Right ventricle myocardium superior (tissue), 1 donor: ENCODE data around the gene AQP6. TPM values are rescaled to one million over a fixed set of nuclear protein-coding genes. Genes with fewer than 3 reads are reported as not detected.

Experiments used
- ATAC-seq: fragments of 200-7000 bp; cut with Tn5 transposase; one replicate; pipeline ENCODE4 v1.9.1; 2020; ENCODE audit warnings: mild to moderate bottlenecking; ENCODE audit not compliant: poor library complexity
- DNase-seq: peaks from one replicate; pipeline ENCODE4 v3.0.0-alpha.2; 2020
- intact Hi-C: fragments of 100-400 bp; cut with DNase I; formaldehyde crosslinking; loops from one replicate; pipeline ENCODE4 v1.11.2; 2022
- total RNA-seq: library from RNA; stranded (reverse); fragmentation: NEBNext Ultra II Directional; extraction: Animal tissue kit (Norgen Biotek cat#: 25700); gene quantifications from one replicate; pipeline ENCODE4 v1.2.1, GENCODE V29; 2021
- donor health status: DM: no; HTN: yes; CAD: no; lungs with severe emphysema.

AQP6 gene
- total RNA-seq, 1 donor from 2014 or later, result not detected

DNA sequence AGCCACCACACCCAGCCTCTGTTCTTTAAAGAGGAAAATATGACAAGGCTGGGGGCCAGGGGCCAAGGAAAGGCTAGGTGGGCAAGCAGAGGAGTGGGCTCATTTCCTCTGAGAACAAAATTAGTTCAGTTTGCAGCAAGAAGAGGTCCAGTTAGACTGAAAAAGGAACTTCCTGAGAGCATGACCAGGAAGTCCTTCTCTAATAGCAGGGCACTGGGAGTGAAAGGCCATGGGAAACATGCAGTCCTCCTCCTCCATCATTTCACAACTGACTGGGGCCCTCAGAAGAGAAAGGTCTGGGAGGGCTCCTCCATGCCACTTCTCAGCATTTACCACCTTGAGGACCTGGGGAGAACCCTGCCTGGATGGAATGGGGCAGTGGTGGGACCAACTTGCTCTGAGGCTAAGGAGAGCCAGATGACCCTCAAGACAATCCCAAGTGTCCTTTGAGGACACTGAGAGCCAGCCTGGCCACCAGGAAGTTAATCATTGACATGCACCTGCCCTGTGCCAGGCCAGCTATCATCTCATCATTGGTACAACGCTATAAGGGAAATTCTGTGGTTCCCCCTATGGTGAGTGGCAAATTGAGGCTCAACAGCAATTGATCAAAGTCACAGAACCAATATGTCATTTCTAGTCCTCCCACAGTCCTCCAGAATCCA lies 20.2 kb upstream of the AQP6 start:
- no peak for ATAC-seq
- no peak for DNase-seq
- intact Hi-C loops, result no loop called here

DNA sequence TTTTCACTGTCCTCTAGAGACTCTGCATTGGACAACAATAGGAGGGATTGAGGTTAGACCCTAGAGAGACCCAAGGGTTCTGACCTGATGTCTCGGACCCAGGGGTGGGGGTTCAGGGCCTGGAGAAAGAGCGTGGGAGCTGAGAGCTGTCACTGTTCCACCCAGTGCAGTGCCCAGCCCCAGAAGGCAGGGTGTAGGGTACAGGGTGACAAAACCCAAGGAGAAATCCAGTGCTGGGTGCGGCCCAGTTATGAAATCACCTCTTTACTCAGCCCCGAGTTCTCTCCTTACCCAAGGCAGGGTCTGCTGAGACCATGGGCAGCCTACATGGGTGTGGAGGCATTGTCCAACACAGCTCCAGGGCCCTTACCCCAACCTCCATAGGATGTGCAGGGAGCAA lies 19.6 kb upstream of the AQP6 start:
- DNase-seq (no peak), ATAC-seq (no peak)
- intact Hi-C loops, result no loop called here

DNA sequence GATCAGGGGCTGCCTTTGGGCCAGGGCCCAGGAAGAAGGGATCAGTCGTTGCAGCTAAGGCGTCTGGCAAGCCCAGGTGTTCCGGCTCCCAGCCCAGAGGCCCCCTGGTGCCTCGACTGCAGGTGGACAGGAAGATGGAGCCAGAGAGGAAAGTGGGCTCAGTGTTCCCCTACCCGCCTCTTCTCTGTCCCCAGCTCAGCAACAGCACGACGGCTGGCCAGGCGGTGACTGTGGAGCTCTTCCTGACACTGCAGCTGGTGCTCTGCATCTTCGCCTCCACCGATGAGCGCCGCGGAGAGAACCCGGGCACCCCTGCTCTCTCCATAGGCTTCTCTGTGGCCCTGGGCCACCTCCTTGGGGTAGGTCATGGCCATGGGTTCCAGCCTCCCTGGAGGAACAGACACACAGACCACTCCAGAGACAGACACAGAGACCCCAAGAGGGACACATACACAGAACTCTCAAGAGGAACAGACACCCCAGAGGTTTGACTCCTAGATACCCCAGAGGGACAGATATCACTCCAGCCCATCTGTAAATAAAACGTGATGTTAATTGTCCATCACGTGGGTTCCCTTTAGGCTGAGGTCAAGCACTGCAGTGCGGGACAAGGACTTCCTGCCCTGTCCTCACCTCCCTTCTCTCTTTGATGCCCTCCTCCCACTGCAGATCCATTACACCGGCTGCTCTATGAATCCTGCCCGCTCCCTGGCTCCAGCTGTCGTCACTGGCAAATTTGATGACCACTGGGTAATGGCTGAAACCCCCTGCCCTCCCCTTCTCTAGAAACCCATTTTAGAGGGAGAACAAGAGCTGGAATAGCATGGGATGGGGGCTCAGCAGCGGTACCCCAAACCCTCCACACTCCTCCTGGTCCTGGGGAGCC lies 18.5 kb upstream of the AQP6 start:
- intact Hi-C loops, result no loop called here
- no peak for DNase-seq
- no peak for ATAC-seq

DNA sequence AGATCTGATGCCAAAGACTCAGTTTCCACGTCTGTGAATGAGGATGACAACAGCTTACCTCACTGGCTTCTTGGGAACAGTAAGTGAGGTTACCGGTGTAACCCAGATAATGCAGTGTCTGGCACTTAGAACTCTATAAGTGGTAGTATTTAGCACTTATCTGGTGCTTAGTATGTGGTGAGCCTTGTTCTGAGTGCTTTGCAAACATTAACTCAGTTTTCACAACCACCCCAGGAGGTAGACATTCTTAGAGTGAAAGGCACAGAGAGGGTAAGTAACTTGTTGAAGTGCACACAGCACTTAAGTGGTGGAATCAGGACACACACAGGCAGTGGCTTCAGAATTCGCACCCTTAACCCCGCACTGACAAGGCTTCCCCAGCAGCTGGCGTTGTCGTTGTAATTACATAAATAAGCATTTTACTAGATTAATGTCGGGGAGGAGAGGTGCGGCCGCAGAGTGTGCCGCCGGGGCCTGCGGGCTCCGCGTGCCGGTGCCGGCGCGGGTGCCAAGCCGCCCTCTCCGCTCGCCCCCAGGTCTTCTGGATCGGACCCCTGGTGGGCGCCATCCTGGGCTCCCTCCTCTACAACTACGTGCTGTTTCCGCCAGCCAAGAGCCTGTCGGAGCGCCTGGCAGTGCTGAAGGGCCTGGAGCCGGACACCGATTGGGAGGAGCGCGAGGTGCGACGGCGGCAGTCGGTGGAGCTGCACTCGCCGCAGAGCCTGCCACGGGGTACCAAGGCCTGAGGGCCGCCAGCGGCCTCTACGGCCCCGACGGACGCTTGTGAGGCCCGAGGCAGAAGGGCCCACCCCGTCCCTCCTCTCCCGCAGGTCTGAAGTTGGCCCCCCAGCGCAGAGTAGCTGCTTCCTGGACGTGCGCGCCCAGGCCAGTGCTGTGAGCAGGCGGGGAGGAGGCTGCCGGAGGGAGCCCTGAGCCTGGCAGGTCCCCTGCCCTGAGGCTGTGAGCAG lies 17.6 kb upstream of the AQP6 start:
- ATAC-seq, result peak; percentile 28
- intact Hi-C loops, result no loop called here
- DNase-seq, result no peak

DNA sequence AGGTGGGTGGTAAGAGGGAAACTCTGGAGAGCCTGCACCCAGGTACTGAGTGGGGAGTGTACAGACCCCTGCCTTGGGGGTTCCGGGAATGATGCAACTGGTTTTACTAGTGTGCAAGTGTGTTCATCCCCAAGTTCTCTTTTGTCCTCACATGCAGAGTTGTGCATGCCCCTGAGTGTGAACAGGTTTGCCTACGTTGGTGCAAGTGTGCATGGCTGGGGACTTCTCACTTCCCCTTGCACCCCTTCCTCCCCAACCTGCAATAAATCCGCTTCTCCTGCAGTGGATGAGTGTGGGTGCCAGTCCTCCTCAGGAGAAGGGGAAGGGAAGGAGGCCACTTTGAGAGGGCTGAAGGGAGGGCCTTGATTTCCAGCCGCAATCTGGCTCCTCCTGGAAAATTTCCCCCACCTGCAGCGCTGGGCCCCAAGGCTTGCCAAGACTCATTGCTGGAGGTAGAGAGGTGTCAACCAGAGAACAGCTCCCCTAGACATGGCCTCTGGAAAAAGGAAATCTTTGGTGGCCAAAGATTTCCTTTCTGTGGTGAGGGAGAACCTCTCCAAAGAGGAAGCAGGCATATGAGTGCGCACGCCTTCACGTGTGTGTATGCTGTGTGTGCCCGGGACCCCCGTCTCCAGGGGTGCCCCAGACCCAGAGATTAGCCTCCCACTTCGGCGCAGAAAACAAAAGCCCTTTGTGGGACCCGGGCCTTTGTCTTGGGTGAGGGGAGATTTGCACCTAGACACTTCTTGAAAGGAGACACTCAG lies 16.7 kb upstream of the AQP6 start:
- intact Hi-C loops, result no loop called here
- ATAC-seq, result no peak
- no peak for DNase-seq

DNA sequence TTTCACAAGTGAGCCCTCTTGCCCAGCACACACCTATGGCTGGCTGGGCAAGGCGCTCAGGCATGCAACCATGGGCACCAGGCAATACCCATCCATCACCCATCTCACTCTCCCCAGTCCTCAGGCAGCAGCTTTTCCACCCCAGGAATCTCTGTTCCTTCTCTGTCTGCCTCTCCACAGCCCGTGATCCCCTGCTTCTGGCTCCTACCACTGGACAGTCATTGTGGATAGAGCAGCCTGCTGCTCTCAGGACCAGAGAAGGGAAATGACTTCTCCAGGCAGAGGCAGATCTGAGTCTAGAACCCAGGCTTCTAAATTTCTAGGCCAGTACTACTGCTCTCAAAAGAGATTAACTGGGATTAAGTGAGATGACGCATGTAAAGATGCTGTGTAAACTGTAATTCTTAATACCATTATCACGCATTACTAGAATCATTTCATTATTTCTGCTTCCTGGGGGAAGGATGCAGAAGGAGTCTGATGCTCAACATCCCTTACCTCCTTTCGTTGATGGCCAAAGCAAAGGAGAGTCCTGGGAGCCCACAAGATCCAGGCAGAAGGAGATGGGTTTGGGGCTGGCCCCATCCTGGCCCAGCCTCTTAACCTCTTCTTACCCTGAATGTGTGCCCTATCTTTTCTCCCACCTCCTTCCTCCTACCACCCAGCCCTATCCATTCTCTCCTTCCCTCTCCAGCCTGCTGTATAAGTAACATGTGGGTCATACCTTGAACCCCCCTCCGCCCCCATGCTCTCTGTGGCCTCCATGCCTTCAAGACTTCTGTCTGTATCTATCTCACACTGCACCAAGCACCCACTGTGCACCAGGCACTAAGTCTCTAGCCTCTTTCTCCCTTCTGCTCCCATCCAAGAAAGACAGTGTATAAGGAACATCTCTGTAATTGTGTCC lies 15.8 kb upstream of the AQP6 start:
- intact Hi-C loops, result no loop called here
- ATAC-seq (no peak), DNase-seq (no peak)

DNA sequence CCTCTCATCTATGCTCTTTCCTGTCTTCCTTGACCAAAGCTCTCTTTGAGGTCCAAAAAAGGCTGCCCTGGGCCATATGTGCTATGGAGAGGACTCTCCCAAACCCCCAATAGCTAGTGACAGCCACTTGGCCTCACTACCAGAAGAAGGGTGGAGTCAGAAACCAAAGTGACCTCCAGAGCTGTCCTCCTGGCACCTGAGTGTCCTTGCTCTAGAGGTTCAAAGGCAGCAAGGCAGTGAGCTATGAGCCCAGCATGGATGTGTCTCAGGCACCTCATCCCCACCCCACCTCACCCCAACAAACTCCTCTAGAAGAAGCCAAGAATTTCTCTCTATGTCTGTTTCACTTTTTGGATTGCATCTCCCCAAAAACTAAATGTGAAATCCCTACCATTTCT lies 15.2 kb upstream of the AQP6 start:
- ATAC-seq, result no peak
- intact Hi-C loops, result no loop called here
- no peak for DNase-seq

DNA sequence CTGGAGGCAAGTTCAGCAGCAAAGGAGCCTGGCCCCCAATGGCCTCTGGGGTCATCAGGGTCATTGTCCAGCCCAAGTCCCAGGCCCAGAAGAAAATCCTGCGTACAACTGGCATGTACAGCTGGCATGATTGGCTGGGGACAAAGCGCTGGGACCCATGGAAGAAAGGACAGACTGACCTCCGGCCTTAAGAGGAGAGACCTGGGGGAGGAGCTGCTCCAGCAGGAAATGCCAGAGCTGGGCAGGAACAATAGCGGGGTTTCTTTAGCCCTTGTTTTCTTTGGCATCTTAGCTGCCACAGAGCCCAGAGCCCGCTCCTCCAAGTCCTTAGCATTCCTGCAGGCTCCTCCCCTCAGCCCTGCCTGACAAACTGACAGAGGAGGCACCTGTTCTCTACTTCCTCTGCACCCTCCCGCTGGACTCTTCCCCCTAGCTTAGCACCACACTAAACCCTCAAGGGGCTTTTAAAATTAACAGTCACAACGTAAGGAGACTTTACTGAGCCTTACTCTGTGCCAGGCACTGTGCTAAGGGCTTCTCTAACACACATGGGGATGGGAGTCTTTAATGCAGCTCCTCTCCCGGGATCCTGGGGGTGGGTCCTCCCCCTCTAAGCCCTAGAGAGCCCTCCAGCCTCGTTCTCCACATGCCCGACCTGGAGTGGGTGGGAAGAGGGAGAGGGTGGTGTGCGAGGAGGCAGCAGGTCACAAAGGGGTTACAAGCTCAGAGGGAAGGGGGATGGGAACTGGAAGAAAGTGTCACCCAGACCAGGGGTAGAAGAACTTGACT lies 12.9 kb upstream of the AQP6 start:
- ATAC-seq (no peak), DNase-seq (no peak)
- intact Hi-C loops, result no loop called here

DNA sequence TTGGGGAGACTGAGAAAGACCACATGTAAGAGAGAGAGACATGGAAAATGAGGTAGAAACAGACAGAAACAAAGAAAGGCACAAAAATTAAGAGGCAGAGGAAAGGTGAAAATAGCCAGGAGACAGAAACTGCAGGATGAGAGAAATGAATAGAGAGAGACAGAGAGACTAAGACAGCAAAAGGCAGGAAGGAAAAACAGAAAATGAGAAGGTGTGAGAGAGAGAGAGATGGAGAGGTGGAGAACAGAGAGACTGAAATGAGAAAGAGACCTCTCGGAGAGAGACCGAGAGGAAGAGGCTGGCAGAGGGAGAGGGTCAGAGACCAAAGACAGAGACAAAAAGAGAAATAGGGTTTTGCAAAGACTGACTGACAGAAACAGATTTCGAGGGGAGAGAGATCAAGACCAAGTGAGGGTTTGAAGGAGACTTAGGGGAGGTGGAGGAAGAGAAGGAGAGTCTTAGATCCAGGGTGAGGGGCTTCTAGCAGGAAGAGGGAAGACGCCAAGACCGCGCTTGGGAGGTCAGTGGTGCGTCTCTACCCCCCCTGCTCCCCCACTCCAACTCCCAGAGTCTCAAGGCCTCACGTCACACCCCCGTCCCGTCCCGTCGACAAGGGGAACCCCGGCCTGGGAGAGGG lies 12.2 kb upstream of the AQP6 start:
- no peak for DNase-seq
- no peak for ATAC-seq
- intact Hi-C loops, result no loop called here

DNA sequence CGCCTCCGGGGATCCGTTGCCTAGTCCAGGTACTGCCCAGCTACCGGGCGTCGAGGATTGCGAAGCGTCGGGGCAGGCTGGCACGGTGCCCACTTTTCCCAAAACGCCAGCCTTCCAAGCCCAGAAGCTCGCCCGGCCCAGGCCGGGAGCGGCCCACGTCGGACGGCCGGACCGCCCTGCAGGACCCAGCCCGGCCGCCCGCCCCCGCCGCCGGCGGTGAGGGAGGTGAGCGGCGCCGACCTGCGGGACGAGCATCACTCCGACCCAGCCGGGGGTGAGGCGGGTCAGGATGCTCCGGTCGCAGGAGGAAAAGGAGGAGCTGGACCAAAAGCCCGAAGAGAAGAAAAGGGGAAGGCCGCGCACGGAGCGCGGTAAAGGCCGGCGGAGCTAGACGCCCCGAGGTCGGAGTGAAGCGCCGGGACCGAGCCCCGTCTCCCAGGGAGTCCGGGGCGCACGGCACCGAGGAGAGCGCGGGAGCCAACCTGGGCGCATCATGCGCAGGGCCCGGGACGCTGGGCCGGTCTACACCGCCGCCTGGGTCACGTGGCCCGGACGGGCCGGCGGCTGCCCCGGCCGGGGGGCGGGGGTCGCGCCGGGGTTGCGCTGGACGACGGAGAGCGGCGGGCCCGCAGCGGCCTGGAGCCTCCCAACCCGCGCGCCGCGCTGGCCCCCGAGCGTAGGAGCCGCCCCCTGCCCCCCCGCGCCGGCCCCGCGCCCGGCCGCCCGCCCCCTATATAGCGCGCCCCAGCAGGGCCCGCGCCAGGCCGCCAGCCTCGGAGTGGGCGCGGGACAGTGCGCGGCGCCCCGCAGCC lies 11.4 kb upstream of the AQP6 start, which contains the start of gene AQP5:
Gene AQP5, plus strand, starts transcription at position 762 of the 812 bp plus-strand sequence. CDS start 146 bp downstream, outside the sequence.
- intact Hi-C loops, result no loop called here
- no peak for ATAC-seq
- no peak for DNase-seq

DNA sequence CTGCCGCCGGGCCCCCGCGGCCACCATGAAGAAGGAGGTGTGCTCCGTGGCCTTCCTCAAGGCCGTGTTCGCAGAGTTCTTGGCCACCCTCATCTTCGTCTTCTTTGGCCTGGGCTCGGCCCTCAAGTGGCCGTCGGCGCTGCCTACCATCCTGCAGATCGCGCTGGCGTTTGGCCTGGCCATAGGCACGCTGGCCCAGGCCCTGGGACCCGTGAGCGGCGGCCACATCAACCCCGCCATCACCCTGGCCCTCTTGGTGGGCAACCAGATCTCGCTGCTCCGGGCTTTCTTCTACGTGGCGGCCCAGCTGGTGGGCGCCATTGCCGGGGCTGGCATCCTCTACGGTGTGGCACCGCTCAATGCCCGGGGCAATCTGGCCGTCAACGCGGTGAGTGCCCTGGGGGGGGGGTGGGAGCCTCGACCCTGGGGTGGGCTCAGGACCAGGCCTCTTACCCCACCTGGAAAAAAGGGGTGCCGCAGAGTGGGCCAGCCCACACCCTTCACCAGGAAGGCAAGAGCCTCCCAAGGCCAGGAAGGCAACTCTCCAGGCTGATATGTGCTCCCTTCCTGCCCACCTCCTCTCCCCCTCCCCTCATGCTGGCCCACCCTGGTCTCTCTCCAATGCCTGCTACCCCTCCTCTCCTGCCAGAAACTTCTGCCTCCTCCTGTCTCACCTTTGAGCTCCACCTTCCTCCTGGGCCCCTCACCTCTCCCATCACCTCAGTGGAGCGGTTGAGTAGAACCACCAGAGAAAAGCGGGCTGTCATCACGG lies 10.6 kb upstream of the AQP6 start:
- intact Hi-C loops, result no loop called here
- no peak for DNase-seq

DNA sequence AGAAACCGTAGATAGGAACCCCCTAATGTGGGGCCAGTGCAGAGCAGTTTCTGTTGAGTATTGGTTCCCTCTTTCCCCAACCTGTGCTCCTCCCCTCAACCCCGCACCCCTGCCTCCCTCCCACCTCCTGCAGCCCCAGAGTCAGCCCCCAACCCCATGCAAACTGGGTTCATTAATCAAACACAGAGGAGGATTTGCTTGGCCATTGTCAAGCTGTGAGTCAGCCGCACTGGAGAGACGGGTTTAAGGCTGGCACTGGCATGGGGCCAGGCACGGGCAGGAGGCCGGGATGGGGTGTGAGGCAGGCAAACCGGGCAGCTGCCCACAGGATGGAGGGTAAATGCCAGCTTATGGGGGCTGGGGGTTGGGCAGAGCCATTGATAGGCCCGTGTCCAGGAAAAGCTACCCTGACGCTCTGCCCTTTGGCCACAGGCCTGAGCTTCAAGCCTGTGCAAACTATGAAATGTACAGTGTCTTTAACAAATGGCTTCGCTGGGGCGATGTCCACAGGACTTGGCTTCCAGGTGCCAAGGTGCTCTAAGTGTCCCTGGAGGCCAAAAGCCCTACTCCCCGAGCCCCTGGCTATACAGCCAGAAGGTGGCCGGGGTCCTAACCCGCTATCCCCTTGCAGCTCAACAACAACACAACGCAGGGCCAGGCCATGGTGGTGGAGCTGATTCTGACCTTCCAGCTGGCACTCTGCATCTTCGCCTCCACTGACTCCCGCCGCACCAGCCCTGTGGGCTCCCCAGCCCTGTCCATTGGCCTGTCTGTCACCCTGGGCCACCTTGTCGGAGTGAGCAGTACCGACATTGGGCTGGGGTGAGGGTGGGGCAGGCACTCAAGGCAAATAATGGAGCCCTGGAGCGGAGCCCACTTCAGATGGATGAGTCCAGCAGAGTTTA lies 9.6 kb upstream of the AQP6 start:
- intact Hi-C loops, result no loop called here
- DNase-seq, result peak; percentile 80
- ATAC-seq, result peak; percentile 58

More for the DNA sequence above, 10.6 kb upstream of the AQP6 start:
- ATAC-seq, result no peak

DNA sequence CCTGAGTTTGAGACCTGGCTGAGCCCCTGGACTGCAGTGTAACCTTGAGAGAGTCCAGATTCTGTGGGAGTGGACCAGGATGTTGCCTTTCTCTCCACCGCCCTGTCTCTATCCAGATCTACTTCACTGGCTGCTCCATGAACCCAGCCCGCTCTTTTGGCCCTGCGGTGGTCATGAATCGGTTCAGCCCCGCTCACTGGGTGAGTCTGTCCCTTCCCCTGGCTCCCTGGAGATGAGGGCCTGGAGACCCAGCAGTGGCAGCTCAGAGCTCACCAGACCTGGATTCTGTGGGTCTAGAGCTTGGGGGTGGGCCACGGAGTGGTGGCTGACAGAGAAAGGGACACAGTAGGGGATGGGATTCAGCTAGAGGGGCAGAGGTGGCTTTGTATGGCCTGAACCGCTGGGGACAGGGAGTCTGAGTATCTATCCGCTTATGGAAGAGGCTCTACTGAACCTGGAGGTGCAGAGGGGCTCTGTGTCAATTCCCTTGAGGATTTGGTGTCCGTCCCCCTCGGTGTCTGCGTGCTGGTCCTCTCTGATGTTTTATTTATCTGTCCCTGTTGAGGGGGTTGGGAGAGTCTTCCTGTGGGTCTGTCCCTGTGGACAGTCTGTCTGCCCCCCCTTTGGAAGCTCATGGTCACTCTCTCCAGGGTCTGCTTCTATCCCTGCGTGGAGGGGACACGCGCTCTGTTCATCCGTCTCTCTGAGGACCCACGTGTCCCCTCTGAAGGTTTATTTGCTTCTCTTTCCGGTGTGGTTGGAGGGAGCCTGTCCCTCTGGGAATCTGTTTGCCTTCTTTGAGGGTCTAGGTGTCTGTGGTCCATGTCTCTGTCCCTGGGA lies 8.6 kb upstream of the AQP6 start:
- intact Hi-C loops, result no loop called here
- DNase-seq (no peak), ATAC-seq (no peak)
